HG03280 (cell line): ENCODE data around the gene CDC42SE2.
A peak's percentile ranks its signal among the peaks of the same experiment; 100 is the strongest.
"Not testable (repeated sequence)": the region's sequence is repeated elsewhere in the genome, so short reads cannot be mapped to it uniquely, and the experiment has no call there.

Experiments
- ATAC-seq: cut with Tn5 transposase; IDR thresholded peaks from one replicate; pipeline ENCODE4 v1.9.1; 2021; ENCODE audit warnings: mild to moderate bottlenecking, moderate library complexity; ENCODE audit not compliant: unreplicated experiment

The CDC42SE2 gene

GRCh38 chr5:131250751-131251475 lies 12.9 kb upstream of the CDC42SE2 start:
- ATAC-seq, result no peak

DNA sequence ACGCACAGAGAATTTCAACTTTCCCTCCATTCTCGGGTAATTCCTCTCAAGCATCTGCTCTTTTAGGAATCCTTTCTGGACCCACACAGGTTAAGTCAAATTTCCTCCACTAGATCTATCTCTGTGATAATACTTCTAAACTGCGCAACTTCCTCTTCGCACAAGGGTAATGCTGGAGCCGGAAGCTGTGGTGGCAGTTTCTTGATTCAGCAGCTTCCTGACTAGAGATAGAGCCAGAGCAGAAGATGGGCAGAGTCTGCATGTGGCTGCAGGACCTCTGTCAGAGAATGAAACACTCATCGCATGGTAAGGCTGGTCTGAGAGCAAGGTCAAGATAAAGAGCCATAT lies 11.1 kb upstream of the CDC42SE2 start:
- peak; percentile 84 for ATAC-seq

DNA sequence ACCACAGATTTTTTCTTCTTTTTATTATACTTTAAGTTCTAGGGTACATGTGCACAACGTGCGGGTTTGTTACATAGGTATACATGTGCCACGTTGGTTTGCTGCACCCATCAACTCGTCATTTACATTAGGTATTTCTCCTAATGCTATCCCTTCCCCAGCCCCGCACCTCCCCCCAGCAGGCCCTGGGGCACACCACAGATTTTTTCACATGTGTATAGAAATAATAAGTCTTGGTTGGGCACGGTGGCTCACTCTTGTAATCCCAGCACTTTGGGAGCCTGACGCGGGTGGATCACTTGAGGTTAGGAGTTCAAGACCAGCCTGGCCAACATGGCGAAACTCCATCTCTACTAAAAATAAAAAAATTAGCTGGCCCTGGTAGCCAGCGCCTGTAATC lies 9.8 kb upstream of the CDC42SE2 start:
- not testable (repeated sequence) for ATAC-seq

- ATAC-seq, result no peak
Measured at GRCh38 chr5:131254741-131255140, 9.1 kb upstream of the CDC42SE2 start.

- ATAC-seq, result no peak
Measured at GRCh38 chr5:131256507-131256823, 7.4 kb upstream of the CDC42SE2 start.

GRCh38 chr5:131258733-131259132 lies 5.1 kb upstream of the CDC42SE2 start:
- ATAC-seq, result no peak

DNA sequence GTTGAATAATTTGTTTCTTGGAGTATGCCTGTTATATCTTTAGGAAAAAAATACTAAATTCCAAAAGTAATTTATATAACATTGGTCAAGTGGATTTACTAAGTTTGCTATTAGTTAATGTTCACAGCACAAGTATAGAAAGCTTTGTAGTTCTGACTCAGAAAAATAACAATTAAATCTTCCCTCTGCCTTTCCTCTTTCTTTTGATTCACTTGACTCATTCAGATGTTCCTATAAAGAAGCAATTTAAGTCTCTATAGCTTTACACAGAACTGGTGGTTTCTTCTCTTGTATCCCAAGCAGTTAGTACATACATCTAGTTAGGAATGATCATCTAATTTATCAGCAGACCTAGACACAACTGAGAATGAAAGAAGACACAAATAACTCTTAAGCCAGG lies 4.5 kb upstream of the CDC42SE2 start:
- ATAC-seq, result no peak

DNA sequence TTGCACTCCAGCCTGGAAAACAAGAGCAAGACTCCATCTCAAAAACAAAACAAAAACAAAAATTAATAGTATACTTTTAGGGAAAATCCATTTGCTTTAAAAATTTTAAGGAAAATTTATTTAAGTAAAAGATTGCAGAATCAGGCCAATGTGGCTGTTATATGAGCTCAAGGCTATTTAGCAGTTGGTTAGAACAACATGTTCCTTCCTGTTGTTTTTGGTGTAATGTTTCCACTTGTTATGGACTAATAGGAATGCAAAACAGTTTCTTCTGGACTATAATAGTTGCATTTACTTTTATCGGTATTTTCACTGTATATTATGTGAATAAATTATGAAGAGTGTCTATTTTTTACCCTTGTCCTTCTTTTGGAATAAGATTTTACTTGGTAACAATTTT lies 3.0 kb upstream of the CDC42SE2 start:
- ATAC-seq, result no peak

DNA sequence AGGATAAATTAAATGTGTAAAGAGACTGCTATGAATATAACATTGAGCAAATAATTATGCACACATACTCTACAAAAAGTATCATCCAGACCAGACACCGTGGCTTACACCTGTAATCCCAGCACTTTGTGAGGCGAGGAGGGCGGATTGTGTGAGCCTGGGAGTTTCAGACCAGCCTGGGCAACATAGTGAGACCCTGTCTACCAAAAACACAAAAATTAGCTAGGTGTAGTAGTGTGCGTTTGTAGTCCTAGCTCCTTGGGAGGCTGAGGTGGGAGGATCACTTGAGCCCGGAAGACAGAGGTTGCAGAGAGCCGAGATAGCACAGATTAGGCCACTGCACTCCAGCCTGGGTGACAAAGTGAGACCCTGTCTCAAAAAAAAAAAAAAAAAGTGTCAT lies 2.4 kb upstream of the CDC42SE2 start:
- no peak for ATAC-seq

DNA sequence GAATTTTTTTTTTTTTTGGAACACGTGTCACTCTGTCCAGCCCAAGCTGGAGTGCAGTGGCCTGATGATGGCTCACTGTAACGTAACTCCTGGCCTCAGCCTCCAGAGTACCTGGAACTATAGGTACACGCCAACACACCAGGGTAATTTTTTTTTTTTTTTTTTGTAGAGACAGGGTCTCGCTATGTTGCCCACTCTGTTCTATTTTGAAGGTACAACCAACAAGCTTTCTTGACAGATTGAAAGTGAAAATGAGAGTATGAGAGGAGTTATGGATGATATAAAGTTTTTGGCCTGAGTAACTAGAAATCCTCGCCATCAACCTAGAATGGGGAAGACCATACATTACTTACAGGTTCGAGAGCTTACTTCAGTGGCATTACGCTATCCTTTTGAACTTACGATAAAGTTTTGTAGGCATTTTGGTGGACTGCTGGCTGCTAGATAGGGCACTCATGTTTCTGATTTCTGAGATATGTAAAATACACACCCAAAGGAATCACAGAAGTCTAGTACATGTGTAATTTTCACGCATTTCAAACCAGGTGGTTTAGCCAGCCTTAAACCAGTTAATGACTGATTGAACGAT lies 806 bp upstream of the CDC42SE2 start:
- ATAC-seq, result peak; percentile 5

- peak; percentile 9 for ATAC-seq
Measured at GRCh38 chr5:131264451-131265099, 722 bp downstream of the CDC42SE2 start.

DNA sequence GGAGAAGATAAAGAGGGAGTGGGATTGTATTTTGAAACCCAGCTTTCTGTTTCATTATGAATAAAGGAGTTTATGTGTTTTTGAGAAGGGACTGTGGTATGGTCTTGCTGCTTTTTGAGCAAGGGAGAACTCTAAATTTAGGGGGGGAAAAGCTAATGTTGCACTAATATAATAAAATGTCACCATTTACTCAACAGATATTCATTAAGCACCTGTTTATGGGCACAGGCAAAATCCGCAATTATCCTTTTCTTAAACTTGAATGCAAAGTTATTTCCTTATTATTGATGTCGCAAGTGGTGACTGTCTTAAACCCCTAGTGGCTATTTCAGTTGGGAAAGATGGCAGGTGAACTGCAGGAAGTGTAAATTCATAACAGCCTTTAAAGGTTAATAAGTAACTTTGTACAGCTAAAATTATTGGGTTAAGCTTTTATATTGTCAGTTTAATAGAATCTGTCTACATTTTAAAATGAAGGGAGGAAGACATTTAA lies 1.5 kb downstream of the CDC42SE2 start:
- ATAC-seq, result no peak

DNA sequence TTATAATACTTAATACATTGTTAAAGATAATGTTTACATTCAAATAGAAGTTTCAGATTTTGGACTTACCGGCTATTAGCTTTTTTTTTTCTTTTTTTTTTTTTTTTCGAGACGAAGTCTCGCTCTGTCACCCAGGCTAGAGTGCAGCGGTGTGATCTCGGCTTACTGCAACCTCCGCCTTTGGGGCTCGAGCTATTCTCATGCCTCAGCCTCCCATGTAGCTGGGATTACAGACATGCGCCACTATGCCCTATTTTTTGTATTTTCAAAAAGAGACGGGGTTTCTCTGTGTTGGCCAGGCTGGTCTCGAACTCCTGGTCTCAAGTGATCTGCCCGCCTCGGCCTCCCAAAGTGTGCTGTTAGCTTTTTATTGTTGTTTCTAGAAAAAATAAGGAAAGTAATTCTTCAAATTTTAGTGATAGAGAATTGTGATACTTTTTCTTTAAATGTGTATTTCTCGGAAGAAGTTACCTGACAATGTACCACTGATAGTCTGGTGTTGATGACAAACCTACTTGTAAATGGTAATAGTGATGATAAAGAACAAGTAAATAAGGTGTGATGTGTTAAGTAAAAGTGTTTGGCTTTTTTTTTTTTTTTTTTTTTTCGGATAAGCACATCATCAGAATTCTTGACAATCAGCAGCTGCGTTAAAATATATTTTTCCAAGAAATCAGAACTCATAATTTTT lies 2.7 kb downstream of the CDC42SE2 start:
- no peak for ATAC-seq

GRCh38 chr5:131268758-131269370 lies 5.0 kb downstream of the CDC42SE2 start:
- ATAC-seq, result no peak

GRCh38 chr5:131270809-131271208 lies 7.0 kb downstream of the CDC42SE2 start:
- no peak for ATAC-seq

DNA sequence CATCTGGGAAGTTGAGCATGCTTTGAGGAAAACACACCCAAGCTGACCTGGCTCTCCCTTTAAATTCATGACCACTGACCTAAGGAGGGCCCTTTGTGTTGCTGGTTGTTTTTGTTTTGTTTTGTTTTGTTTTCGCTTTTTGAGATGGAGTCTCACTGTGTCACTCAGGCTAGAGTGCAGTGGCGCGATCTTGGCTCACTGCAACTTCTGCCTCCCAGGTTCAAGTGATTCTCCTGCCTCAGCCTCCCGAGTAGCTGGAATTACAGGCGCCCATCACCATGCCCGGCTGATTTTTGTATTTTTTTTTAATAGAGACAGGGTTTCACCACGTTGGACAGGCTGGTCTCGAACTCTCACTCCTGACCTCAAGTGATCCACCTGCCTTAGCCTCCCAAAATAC lies 8.0 kb downstream of the CDC42SE2 start:
- ATAC-seq, result not testable (repeated sequence)

GRCh38 chr5:131272307-131272706 lies 8.5 kb downstream of the CDC42SE2 start:
- no peak for ATAC-seq

DNA sequence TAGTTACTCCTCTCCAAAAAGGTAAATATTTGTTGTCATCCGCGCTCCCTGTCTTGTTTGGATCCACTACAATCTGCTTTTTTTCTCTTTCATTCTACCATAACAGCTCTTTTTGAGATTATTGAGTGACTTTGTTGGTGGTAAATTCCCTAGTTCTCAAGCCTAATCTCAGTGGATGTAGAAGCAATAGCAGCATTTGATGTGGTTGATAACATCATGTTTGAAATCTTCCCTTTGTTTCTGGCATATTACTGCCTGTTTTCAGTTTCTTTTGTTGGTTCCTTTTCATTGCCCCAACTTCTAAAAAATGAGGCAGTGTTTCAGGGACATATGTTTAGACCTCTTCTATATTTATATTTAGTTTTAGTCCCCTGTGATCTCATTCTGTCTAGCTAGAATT lies 8.9 kb downstream of the CDC42SE2 start:
- no peak for ATAC-seq

- no peak for ATAC-seq
Measured at GRCh38 chr5:131274326-131275063, 10.6 kb downstream of the CDC42SE2 start.

DNA sequence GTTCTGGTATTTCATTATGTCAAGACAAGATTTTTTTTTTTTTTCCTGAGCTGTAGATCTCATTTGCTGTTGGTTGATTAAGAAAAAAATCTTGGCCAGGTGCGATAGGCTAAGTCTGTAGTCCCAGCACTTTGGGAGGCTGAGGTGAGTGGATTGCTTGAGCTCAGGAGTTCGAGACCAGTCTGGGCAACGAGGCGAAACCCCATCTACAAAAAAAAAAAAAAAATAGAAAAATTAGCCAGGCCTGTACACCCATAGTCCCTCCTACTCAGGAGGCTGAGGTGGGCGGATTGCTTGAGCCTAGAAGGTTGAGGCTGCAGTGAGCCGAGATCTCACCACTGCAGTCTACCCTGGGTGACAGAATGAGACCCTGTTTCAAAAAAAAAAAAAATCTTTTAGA lies 12.2 kb downstream of the CDC42SE2 start:
- ATAC-seq, result no peak

DNA sequence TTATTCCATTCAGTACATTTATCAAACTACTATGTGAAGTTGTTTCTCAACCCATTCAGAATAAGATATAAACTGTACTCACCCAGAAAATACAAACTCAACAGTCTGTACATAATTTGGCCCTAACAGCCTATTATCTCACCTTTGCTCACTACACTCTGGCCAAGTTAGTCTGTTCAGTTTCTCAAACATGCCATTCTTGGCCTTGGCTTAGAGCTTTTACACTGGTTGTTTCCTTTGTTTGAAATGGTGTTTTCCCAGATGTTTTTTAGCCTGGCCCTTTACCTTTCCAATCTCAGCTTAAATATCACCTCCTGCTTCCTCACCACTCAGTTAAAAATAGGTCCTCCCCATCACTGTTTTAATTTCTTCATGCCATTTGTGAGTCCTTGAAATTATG lies 13.6 kb downstream of the CDC42SE2 start:
- ATAC-seq, result no peak
